Endothelial cell (in vitro differentiated cells): Measurements from ENCODE around the gene AGPAT4. TPM values are rescaled to one million over a fixed set of nuclear protein-coding genes. Genes with fewer than 3 reads are reported as not detected.

Experiments used
- DNase-seq: peaks from one replicate; pipeline ENCODE4 v3.0.0; 2021; ENCODE audit warnings: low spot score
- H3K27ac Mint-ChIP-seq: one replicate; pipeline ENCODE4 v1.8.0; 2021; ENCODE audit warnings: mixed read lengths, inconsistent platforms; ENCODE audit not compliant: unreplicated experiment
- H3K27me3 Mint-ChIP-seq: one replicate; pipeline ENCODE4 v1.8.0; 2021; ENCODE audit warnings: mild to moderate bottlenecking, moderate library complexity, mixed read lengths, inconsistent platforms; ENCODE audit not compliant: unreplicated experiment
- H3K36me3 Mint-ChIP-seq: one replicate; pipeline ENCODE4 v1.8.0; 2021; ENCODE audit warnings: mild to moderate bottlenecking, low read depth, mixed read lengths, inconsistent platforms; ENCODE audit not compliant: unreplicated experiment
- H3K4me1 Mint-ChIP-seq: one replicate; pipeline ENCODE4 v1.8.0; 2021; ENCODE audit warnings: mild to moderate bottlenecking, mixed read lengths, inconsistent platforms; ENCODE audit not compliant: unreplicated experiment
- H3K4me3 Mint-ChIP-seq: one replicate; pipeline ENCODE4 v1.8.0; 2021; ENCODE audit warnings: mild to moderate bottlenecking, mixed read lengths, inconsistent platforms; ENCODE audit not compliant: unreplicated experiment
- H3K9me3 Mint-ChIP-seq: one replicate; pipeline ENCODE4 v1.8.0; 2021; ENCODE audit warnings: mixed read lengths, inconsistent platforms; ENCODE audit not compliant: unreplicated experiment
- CTCF ChIP-seq: fragments of 200-600 bp; sonication (generic); IDR thresholded peaks from one replicate; pipeline ENCODE4 v1.5.0; 2021; ENCODE audit warnings: antibody characterized with exemption; ENCODE audit not compliant: unreplicated experiment
- total RNA-seq: library from RNA; stranded (reverse); fragmentation: NEBNext Ultra II Directional; extraction: Animal tissue kit (Norgen Biotek cat#: 25700); gene quantifications from one replicate; pipeline ENCODE4 v1.2.1, GENCODE V29; 2021; ENCODE audit not compliant: unreplicated experiment

The AGPAT4 gene
- total RNA-seq, 1 donor from 2014 or later: 25.2 TPM

DNA sequence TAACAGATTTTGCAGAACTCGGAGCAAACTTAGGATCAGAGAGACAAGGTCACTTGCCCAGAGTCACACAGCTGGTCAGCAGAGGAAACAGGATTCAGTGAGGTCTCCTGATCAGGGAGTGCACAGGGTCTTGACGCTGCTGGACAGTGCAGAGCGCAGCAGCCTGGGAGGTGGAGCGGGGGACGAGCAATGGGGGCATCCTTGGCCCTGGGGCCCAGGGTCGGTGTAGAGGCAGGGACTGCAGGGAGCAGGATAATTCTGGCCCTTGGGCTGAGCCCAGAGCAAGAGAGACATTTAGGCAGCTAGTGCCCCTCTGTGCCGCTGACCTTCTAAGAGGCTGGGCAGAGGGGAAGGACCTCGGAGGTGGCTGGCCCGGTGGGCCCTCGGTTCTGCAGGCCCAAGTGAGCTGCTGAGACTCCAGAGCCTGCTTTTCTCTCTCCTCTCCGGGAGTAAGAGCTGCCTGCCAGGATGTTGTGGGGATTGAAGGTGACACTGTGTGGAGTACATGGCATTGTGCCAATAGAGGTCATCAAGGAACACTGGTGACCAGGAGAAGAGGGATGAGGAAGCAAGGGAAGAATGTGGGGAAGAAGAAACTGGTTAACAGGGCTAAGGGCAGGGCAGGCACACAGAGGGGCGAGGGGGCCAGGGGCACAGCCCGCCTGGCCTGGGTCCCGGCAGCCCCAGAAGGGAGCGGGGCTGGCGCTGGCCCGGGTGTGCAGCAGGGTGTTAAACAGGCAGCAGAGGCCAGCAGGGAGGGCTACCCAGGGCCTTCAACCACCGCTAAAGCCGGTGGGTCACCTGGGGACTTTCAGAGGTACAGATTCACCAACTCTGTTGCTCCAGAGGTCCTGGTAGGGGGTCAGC, 122.0 kb downstream of the AGPAT4 start:
- Mint-ChIP-seq H3K4me3 (peak overlapping the region; percentile 37), H3K9me3 (no peaks in the 10 kb centered on the region), H3K27me3 (peaks cover 6% of the 10 kb centered on the region), H3K27ac (peak overlapping the region; percentile 30), H3K4me1 (no peaks in the 10 kb centered on the region), H3K36me3 (peaks cover 41% of the 10 kb centered on the region)
- TF ChIP-seq CTCF: no peak
- no peak for DNase-seq

DNA sequence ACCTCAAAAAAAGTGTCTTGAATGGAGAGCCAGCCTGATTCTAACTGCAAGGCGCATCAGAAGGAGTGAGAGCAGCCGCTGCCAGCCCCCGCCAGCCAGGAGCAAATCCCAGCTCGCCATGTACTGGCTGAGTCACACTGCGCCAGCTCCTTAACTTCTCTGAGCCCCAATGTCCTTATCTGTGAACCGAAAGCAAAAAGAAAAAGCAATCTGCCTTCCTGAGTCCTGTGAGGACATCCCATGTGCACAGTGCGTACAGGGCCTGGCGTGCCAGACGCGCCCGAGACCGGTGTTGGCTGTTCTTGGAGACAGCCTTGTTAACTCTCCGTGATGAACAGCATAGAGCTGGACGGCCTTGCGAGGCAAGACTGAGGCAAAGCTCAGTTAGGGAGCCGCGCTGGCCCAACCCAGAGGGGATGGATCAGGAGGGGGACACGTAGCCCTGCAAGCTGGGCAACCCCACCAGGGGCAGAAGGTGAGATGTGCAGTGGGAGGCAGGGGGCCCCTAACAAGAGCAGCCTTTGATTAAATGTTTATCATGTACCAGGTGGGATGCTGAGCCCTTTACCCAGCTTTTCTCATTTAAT, 122.7 kb downstream of the AGPAT4 start:
- H3K9me3 Mint-ChIP-seq: no peaks in the 10 kb centered on the region
- DNase-seq: no peak
- peak overlapping the region; percentile 30 for H3K27ac Mint-ChIP-seq
- H3K27me3 Mint-ChIP-seq: peaks cover 6% of the 10 kb centered on the region
- TF ChIP-seq CTCF: no peak
- H3K36me3 Mint-ChIP-seq: peaks cover 37% of the 10 kb centered on the region
- H3K4me1 Mint-ChIP-seq: no peaks in the 10 kb centered on the region
- peak overlapping the region; percentile 37 for H3K4me3 Mint-ChIP-seq

DNA sequence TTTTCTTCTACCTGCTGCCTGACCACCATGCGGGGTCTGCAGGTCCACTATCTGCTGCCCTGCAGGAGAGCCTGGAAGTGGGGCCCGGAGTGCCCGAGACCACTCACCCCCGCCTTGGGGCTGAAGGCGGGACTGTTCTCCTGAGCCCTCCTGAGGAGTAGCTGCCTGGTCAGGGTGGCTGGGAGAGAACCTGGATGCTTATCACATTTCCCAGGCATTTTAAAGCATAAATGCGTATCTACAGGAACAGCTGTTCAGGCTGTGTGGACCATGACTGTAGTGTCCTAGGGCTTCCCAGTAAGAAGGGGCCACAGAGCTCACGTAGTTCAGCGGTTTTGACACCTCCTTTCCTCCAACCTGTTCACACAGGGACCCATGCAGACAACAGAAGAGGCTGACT, 123.3 kb downstream of the AGPAT4 start:
- H3K4me1 Mint-ChIP-seq: no peaks in the 10 kb centered on the region
- H3K9me3 Mint-ChIP-seq: no peaks in the 10 kb centered on the region
- H3K36me3 Mint-ChIP-seq: peaks cover 37% of the 10 kb centered on the region
- H3K4me3 Mint-ChIP-seq: no peak overlapping the region
- no peak for TF ChIP-seq CTCF
- peaks cover 6% of the 10 kb centered on the region for H3K27me3 Mint-ChIP-seq
- no peak overlapping the region for H3K27ac Mint-ChIP-seq
- no peak for DNase-seq

DNA sequence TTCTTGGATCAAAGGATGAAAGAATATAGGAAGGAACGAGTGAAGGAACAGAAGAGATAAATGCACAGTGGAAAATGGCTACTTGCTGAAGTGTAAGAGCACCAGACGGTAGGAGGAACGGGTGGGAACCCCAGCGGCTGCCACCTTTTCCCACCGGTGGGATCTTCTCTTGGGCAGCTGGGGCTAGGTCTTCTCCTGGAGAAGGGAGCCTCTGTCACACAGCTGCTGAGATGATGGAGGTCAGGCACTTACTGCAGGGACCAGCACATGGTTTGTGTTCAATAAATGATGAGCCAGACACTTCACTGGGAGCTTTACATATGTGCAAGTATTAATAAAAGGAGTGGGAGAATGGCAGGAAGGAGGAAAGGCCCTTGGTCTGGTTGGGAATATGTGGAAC, 123.7 kb downstream of the AGPAT4 start:
- Mint-ChIP-seq H3K4me3 (no peak overlapping the region), H3K9me3 (no peaks in the 10 kb centered on the region)

More for the DNA sequence above, 123.7 kb downstream of the AGPAT4 start:
- DNase-seq: no peak
- Mint-ChIP-seq H3K4me1 (no peaks in the 10 kb centered on the region), H3K27ac (no peak overlapping the region), H3K36me3 (peaks cover 33% of the 10 kb centered on the region), H3K27me3 (peaks cover 4% of the 10 kb centered on the region)
- TF ChIP-seq CTCF: no peak
